CD4-positive, CD25-positive, alpha-beta regulatory T cell (primary cell): ENCODE results near the gene NFASC. TPM values are rescaled to one million over a fixed set of nuclear protein-coding genes. Genes with fewer than 3 reads are reported as not detected.

Experiments used
- ATAC-seq, 2 donors: fragments of 150-1000 bp; cut with Tn5 transposase; one replicate each; pipeline ENCODE4 v1.10.0; 2021; ENCODE audit warnings: low read depth in 2 of 2, moderate number of reproducible peaks in 2 of 2, moderate library complexity in 1 of 2
- DNase-seq, 3 donors: peaks; one replicate each; pipeline versions ENCODE4 v3.0.0 to v3.0.0-alpha.2; 2012 to 2022; ENCODE audit warnings: mixed read lengths in 1 of 3
- H3K27ac ChIP-seq: one replicate; pipeline ENCODE4 v1.7.0; 2013; ENCODE audit warnings: mild to moderate bottlenecking, low read length; ENCODE audit not compliant: insufficient read depth, poor library complexity, severe bottlenecking
- H3K27me3 ChIP-seq: one replicate; pipeline ENCODE4 v1.7.0; 2013; ENCODE audit warnings: low read length; ENCODE audit not compliant: control insufficient read depth, insufficient read depth
- H3K36me3 ChIP-seq: one replicate; pipeline ENCODE4 v1.7.0; 2013; ENCODE audit warnings: mild to moderate bottlenecking, low read length, moderate library complexity; ENCODE audit not compliant: control insufficient read depth, insufficient read depth
- H3K4me1 ChIP-seq: 2 replicates; pipeline ENCODE4 v1.7.0; 2013; ENCODE audit warnings: mild to moderate bottlenecking, low read length; ENCODE audit not compliant: insufficient read depth, control insufficient read depth, poor library complexity, severe bottlenecking
- H3K4me3 ChIP-seq: one replicate; pipeline ENCODE4 v1.7.0; 2013; ENCODE audit warnings: low read depth, mild to moderate bottlenecking, low read length, moderate library complexity
- H3K9me3 ChIP-seq, 2 experiments: 1 replicate in 1 of 2; 2 replicates in 1 of 2; pipeline ENCODE4 v1.7.0; 2013; ENCODE audit warnings: low read length in 2 of 2, mild to moderate bottlenecking in 1 of 2, moderate library complexity in 1 of 2; ENCODE audit not compliant: control insufficient read depth in 2 of 2
- H3K27ac Mint-ChIP-seq, 3 donors: one replicate each; pipeline ENCODE4 v1.8.0; 2020 to 2022; ENCODE audit warnings: mild to moderate bottlenecking in 3 of 3, mixed read lengths in 3 of 3, moderate library complexity in 2 of 3
- H3K27me3 Mint-ChIP-seq: one replicate; pipeline ENCODE4 v1.8.0; 2022; ENCODE audit warnings: mild to moderate bottlenecking, mixed read lengths
- H3K36me3 Mint-ChIP-seq: one replicate; pipeline ENCODE4 v1.8.0; 2020; ENCODE audit warnings: mixed read lengths
- H3K4me1 Mint-ChIP-seq, 4 donors: one replicate each; pipeline ENCODE4 v1.8.0; 2020 to 2022; ENCODE audit warnings: mixed read lengths in 4 of 4, mild to moderate bottlenecking in 1 of 4
- H3K4me3 Mint-ChIP-seq, 4 donors: one replicate each; pipeline ENCODE4 v1.8.0; 2020 to 2022; ENCODE audit warnings: mild to moderate bottlenecking in 4 of 4, mixed read lengths in 4 of 4, moderate library complexity in 3 of 4
- H3K9me3 Mint-ChIP-seq, 7 donors: one replicate each; pipeline ENCODE4 v1.8.0; 2020 to 2022; ENCODE audit warnings: mixed read lengths in 7 of 7, mild to moderate bottlenecking in 3 of 7, moderate library complexity in 2 of 7
- polyA plus RNA-seq, 4 donors: library from polyadenylated mRNA; unstranded; fragments of 300-500 nt; fragmentation: Illumina TruSeq; gene quantifications; one replicate each; pipeline ENCODE4 v1.2.3, GENCODE V29; 2021
- total RNA-seq: library from RNA; stranded (reverse); gene quantifications from one replicate; pipeline ENCODE4 v1.2.3, GENCODE V29; 2022

The NFASC gene
- total and polyA plus RNA-seq, 5 donors from 2014 or later = not detected

- H3K4me1 Mint-ChIP-seq = no peaks in the 10 kb centered on the region
Observed at GRCh38 chr1:204880906-204881305, 10.2 kb downstream of the NFASC start.

GRCh38 chr1:204882479-204882878, 11.8 kb downstream of the NFASC start:
- H3K27ac ChIP-seq = no peak overlapping the region
- no peaks in the 10 kb centered on the region for H3K4me1 Mint-ChIP-seq
- H3K27me3 ChIP-seq = peaks cover 2% of the 10 kb centered on the region
- no peaks in the 10 kb centered on the region for H3K4me1 ChIP-seq
- H3K27me3 Mint-ChIP-seq = peaks cover 12% of the 10 kb centered on the region
- peaks cover 0 to 3% (median 0%) of the 10 kb centered on the region in 7 donors for H3K9me3 Mint-ChIP-seq
- H3K4me3 ChIP-seq = no peak overlapping the region
- DNase-seq = no peak
- H3K36me3 ChIP-seq = no peaks in the 10 kb centered on the region
- H3K36me3 Mint-ChIP-seq = no peaks in the 10 kb centered on the region
- ATAC-seq = no peak
- H3K9me3 ChIP-seq = no peaks in the 10 kb centered on the region
- no peak overlapping the region for H3K27ac Mint-ChIP-seq
- H3K4me3 Mint-ChIP-seq = no peak overlapping the region

More at GRCh38 chr1:204880906-204881305, 10.2 kb downstream of the NFASC start:
- Mint-ChIP-seq H3K36me3 (no peaks in the 10 kb centered on the region), H3K27ac (no peak overlapping the region), H3K27me3 (peaks cover 7% of the 10 kb centered on the region), H3K9me3 (peaks cover 0 to 3% (median 0%) of the 10 kb centered on the region in 7 donors), H3K4me3 (no peak overlapping the region)
- H3K36me3 ChIP-seq = no peaks in the 10 kb centered on the region
- peaks cover 6% of the 10 kb centered on the region for H3K27me3 ChIP-seq
- no peaks in the 10 kb centered on the region for H3K9me3 ChIP-seq
- H3K4me1 ChIP-seq = no peaks in the 10 kb centered on the region
- ATAC-seq (no peak), DNase-seq (no peak)
- no peak overlapping the region for H3K27ac ChIP-seq
- H3K4me3 ChIP-seq = no peak overlapping the region

- Mint-ChIP-seq H3K36me3 (no peaks in the 10 kb centered on the region), H3K4me1 (no peaks in the 10 kb centered on the region), H3K9me3 (peaks cover 0 to 3% (median 0%) of the 10 kb centered on the region in 7 donors), H3K4me3 (no peak overlapping the region), H3K27ac (no peak overlapping the region), H3K27me3 (peaks cover 8% of the 10 kb centered on the region)
- Histone ChIP-seq H3K4me1 (no peaks in the 10 kb centered on the region), H3K27me3 (no peaks in the 10 kb centered on the region), H3K4me3 (no peak overlapping the region), H3K9me3 (no peaks in the 10 kb centered on the region), H3K36me3 (no peaks in the 10 kb centered on the region), H3K27ac (no peak overlapping the region)
- ATAC-seq (no peak), DNase-seq (no peak)
Observed at GRCh38 chr1:204883405-204883804, 12.7 kb downstream of the NFASC start.

- Mint-ChIP-seq H3K4me1 (peaks cover 0 to 5% (median 0%) of the 10 kb centered on the region in 4 donors), H3K27ac (no peak overlapping the region), H3K36me3 (no peaks in the 10 kb centered on the region), H3K27me3 (peaks cover 8% of the 10 kb centered on the region), H3K9me3 (peaks cover 0 to 3% (median 0%) of the 10 kb centered on the region in 7 donors), H3K4me3 (no peak overlapping the region)
- no peak for DNase-seq
- no peak for ATAC-seq
- Histone ChIP-seq H3K4me3 (no peak overlapping the region), H3K27me3 (no peaks in the 10 kb centered on the region), H3K27ac (no peak overlapping the region), H3K9me3 (no peaks in the 10 kb centered on the region), H3K36me3 (no peaks in the 10 kb centered on the region), H3K4me1 (no peaks in the 10 kb centered on the region)
Observed at GRCh38 chr1:204885288-204885711, 14.6 kb downstream of the NFASC start.

- H3K36me3 Mint-ChIP-seq = no peaks in the 10 kb centered on the region
- Histone ChIP-seq H3K4me1 (no peaks in the 10 kb centered on the region), H3K27ac (no peak overlapping the region), H3K27me3 (no peaks in the 10 kb centered on the region), H3K9me3 (no peaks in the 10 kb centered on the region), H3K36me3 (no peaks in the 10 kb centered on the region), H3K4me3 (no peak overlapping the region)
- ATAC-seq (no peak), DNase-seq (no peak)
- peaks cover 8% of the 10 kb centered on the region for H3K27me3 Mint-ChIP-seq
- peaks cover 0 to 5% (median 0%) of the 10 kb centered on the region in 4 donors for H3K4me1 Mint-ChIP-seq
- no peak overlapping the region for H3K27ac Mint-ChIP-seq
- peaks cover 0 to 3% (median 0%) of the 10 kb centered on the region in 7 donors for H3K9me3 Mint-ChIP-seq
- no peak overlapping the region for H3K4me3 Mint-ChIP-seq
Observed at GRCh38 chr1:204885790-204886189, 15.1 kb downstream of the NFASC start.

- H3K27me3 Mint-ChIP-seq = peaks cover 8% of the 10 kb centered on the region
Observed at GRCh38 chr1:204887846-204888245, 17.2 kb downstream of the NFASC start.

GRCh38 chr1:204888294-204888693, 17.6 kb downstream of the NFASC start:
- no peak overlapping the region for H3K4me3 Mint-ChIP-seq
- no peaks in the 10 kb centered on the region for H3K36me3 ChIP-seq
- ATAC-seq (no peak), DNase-seq (no peak)
- peaks cover 0 to 4% (median 0%) of the 10 kb centered on the region in 7 donors for H3K9me3 Mint-ChIP-seq
- H3K27me3 ChIP-seq = no peaks in the 10 kb centered on the region
- H3K36me3 Mint-ChIP-seq = no peaks in the 10 kb centered on the region
- no peaks in the 10 kb centered on the region for H3K4me1 ChIP-seq
- H3K27ac Mint-ChIP-seq = no peak overlapping the region
- peaks cover 0 to 5% (median 0%) of the 10 kb centered on the region in 4 donors for H3K4me1 Mint-ChIP-seq
- no peak overlapping the region for H3K4me3 ChIP-seq
- peaks cover 8% of the 10 kb centered on the region for H3K27me3 Mint-ChIP-seq
- H3K27ac ChIP-seq = no peak overlapping the region
- H3K9me3 ChIP-seq = no peaks in the 10 kb centered on the region

More at GRCh38 chr1:204887846-204888245, 17.2 kb downstream of the NFASC start:
- Mint-ChIP-seq H3K9me3 (peaks cover 0 to 4% (median 0%) of the 10 kb centered on the region in 7 donors), H3K4me3 (no peak overlapping the region), H3K36me3 (no peaks in the 10 kb centered on the region), H3K4me1 (peaks cover 0 to 5% (median 0%) of the 10 kb centered on the region in 4 donors), H3K27ac (no peak overlapping the region)
- Histone ChIP-seq H3K27ac (no peak overlapping the region), H3K36me3 (no peaks in the 10 kb centered on the region), H3K4me3 (no peak overlapping the region), H3K27me3 (no peaks in the 10 kb centered on the region), H3K4me1 (no peaks in the 10 kb centered on the region), H3K9me3 (no peaks in the 10 kb centered on the region)
- DNase-seq (no peak), ATAC-seq (no peak)

- Histone ChIP-seq H3K36me3 (no peaks in the 10 kb centered on the region), H3K27me3 (peaks cover 2% of the 10 kb centered on the region), H3K27ac (no peak overlapping the region), H3K4me1 (no peaks in the 10 kb centered on the region), H3K4me3 (no peak overlapping the region), H3K9me3 (no peaks in the 10 kb centered on the region)
- DNase-seq (peak in 1 of 3 donors; percentile 29), ATAC-seq (peak in 1 of 2 donors; percentile 45)
- Mint-ChIP-seq H3K9me3 (peaks cover 0 to 4% (median 0%) of the 10 kb centered on the region in 7 donors), H3K4me1 (peaks cover 0 to 5% (median 0%) of the 10 kb centered on the region in 4 donors), H3K4me3 (no peak overlapping the region), H3K27ac (peak overlapping the region in 1 of 3 donors; percentile 55), H3K36me3 (no peaks in the 10 kb centered on the region), H3K27me3 (peaks cover 17% of the 10 kb centered on the region)
Observed at GRCh38 chr1:204889681-204890383, 19.2 kb downstream of the NFASC start.
